GM19452 (cell line): ENCODE data around the gene RER1.

ENCODE experiments used
- ATAC-seq: cut with Tn5 transposase; IDR thresholded peaks from one replicate; pipeline ENCODE4 v1.9.1; 2021; ENCODE audit not compliant: unreplicated experiment

RER1 gene

DNA sequence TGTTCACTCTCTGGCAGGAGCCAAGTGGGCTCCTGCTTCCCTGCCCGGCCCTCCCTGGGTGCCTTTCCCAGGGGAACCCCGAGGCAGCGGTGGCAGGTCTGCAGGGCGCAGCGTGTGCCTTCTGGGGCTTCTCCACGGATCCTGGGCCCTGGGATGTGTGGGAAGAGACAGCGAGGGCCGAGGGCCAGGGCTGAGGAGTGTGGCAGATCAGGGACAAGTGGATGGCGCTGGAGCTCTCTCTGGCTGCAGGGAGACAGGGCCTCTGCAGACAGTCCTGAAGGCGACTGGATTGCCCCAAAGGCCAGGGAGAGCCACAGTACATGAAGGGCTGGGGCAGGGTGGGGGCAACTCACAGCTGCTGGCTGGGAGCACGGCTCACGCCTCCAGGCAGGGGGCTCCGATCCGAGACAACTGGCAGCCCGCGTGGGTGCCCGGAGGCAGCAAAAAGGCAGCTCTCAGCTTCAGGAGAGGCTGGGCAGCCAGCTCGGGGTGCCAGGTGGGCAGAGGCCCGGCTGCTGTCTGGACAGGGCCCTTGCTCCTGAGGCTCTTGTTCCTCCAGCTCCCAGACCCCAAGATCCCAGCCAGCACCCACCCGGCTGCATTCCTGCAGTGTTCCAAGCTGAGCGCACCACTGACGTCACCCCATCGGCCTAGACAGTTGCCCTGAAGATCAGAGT, 16.3 kb upstream of the RER1 start:
- no peak for ATAC-seq

DNA sequence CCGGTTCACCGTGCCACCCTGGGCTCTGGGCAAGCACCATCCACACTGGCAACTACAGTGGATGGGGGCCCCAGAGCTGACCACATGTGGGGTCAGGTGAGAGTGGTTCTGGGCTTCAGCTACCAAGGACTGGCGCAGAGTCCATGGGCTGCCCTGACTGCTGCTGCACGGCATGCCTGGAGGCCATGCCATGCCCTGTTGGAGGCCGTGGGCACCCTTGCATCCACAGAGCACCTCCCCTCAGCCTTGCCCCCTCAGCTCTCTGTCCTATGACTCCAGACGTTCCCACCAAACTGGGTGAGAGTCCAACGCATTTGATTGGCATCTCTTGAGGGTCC, 15.7 kb upstream of the RER1 start:
- no peak for ATAC-seq

DNA sequence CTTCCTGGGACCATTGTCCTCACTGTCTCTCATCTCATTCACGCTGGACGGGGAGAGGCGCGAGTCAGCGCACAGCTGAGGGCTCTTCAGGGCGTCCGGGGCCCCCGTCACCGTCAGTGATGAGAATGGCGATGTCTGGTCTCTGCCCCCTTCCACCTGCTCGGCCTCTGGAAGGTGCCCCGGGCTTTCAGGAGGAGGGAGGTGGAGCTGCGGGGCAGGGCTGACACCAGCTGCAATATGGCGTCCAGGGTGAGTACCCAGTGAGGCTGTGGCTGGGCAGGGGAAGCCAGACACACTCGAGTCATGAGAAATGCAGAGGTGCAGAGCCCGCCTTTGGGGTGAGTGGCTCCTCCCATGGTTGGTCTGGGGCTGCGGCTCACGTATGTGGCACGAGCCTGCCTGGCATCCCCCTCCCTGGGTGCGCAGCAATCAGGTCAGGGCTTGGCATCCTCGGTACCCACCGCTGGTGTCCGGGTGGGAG, 15.3 kb upstream of the RER1 start:
- no peak for ATAC-seq

DNA sequence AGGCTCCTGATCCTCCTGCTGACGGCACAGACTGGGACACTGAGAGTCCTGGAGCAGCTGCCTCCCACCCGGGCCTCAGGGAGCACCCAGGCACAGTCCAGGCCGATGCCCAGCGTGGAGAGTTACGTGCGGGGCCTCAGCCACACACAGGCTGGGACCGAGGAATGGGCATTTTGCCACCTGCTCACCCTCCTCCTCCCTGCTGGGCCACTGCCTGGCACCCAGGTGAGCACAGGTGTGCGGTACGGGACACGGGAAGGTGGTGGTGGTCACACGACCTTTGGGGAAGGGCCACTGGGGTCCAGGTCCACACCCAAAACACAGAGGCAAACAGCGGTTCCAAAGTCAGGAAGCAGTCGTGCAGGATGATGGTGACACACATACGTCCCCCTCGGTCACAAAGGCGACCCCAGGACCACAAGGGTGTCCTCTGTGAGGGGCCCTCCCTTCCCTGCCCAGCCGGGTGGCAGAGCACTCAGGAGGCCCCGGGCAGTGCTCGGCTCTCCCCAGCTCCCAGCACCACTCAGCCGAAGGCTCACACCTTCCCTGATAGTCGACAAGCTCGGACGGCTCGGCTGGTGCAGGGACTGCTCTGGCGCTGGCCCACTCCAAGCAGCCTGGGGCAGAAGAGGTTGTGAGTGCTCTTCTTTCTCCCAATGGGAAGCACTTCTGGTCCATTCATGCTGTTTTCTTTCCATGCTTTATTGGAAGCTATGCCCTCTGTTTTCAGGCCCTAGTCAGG, 14.5 kb upstream of the RER1 start:
- no peak for ATAC-seq

DNA sequence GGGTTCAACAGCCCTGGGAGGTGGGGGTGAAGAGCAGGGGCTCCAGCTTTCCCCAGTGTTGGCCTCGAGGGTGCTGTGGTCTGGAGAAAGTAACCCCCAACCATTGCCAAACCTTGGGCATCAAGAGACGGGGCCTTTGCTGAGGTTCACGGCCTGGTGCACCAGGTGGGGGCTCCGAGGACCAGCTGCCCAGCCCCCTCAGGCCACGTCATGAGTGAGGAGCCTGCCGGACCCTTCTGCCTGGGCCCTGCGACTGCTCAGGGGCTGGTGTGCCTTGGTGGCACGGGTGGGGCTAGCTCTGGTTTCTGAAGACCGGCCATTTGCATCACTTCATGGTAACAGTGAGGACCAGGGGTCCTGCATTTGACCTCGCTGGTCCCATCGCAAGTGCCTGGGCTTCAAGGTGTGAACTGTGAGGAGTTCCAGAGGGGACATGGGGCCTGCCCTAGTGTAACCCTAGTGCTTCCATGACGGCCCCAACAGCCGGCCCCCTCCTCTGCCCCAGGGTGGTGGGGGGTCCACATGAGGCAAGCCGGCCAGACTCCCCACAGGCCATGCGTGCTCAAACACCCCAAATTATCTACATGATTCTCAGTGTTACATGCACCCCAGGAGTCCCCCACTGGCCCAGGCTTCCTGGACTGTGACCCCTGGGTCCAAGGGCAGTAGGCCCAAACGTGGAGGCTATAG, 13.7 kb upstream of the RER1 start:
- ATAC-seq = no peak

DNA sequence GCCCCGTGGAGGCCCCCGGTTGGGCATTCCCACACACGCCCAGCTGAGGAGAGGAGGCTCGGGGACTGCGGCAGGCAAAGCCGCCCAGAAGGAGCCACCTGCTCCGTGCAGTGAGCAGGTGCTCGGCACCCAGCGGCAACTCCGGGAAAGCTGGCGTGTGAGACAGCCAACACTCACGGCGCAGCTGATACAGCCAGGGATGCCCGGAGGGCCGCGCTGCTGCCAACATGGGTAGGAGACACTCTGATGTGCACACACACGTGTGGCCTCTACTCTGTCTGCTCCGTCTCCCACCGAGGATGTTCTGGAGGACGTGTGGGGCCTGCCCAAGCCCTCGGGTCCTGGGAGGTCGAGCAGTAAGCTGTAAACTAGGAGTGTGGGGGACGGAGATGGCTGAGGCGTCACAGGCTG, 13.2 kb upstream of the RER1 start:
- no peak for ATAC-seq

DNA sequence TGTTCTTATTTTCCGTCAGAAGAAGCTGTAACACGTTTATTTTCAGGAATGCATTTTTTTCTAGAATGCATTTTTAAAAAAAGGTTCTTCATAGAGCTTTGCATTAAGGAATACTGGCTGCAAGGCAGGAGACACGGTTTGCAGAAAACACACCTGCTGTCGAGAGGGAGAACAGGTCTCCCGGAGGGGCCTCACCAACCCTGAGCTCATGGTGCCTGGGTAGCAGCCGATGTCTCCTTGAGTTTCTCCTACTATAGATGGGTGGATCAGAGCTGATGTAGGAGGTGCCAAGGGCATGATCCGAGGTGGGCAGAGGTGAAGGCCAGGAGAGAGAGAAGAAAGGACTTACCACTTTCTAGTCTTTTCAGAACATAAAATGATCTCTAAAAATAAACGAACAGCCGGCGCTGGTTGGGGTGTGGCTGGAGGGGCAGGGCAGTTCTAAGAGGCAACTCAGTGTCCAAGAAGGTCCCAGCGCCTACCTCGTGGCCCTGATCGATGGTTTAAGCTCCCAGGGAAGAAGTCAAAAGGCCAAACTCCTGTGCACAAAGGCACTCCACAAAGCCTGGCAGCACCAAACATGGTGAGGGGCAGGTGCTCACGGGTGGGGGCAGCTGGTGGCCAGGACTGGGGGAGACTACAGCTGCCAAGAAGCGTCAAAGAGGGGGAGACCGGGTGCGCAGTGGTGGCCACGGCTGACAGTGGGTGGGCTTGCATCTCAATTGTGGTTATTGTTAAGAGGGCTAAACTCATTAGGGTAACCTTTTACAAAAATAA, 12.5 kb upstream of the RER1 start:
- no peak for ATAC-seq

DNA sequence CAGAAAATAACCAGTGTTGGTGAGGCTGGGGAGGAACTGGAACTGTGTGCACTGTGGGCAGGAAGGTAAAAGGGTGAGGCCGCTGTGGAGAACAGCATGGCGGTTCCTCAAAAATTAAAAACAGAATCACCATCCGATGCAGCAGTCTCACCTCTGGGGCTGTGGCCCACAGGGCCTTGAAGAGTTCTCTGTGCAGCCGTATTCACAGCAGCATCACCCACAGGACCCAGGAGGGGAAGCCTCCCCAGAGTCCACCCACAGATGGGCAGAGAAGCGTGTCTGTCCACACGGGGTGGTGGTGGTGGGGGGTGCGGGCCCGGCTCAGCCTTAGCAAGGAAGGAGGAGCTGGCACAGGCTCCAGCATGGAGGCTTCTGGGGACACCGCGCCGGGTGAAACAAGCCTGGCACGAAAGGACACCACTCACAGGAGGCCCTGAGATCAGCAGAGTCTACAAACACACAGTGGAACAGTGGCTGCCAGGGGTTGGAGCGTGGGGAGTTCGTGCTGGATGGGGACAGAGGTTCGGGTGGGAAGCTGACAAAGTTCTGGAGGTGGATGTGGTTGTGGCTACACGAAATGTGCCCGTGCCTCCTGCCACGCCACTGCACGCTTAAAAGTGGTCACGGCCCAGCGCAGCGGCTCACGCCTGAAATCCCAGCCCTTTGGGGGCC, 11.8 kb upstream of the RER1 start:
- ATAC-seq = no peak

DNA sequence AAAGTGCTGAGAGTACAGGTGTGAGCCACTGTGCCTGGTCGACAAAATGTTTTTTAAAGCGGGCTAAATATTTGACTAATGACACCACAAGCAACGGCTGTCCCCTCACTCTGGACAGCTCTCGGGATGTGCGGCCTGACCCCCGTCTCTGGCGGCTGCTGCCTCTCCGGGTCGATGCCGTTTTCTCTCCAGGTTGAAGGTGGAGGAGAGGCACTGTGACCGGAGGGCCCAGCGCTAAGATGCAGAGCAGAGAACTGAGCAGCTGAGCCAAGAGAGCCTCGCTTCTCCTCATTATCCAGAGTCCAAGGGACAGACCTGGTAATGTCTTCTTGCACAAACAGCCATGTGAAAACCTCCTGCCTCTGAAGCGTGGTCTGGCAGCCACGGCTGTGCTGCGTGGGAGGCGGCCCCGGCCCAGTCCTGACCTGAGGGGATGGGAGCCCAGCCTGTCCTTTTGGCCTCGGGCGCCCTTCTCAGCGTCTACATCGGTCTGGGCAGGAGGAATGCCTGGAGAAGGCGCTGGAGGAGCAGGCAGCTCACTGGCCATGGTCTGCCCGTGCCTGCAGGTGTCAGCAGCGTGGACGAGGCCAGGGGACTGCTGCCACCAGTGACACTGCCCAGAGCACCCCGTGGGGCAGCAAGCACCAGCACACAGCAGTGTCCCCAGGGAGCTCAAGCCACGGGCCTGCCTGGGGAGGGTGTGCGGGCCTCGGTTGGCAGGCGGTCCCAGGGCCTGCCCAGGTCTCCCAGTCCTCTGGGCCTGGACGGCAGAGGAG, 10.6 kb upstream of the RER1 start:
- no peak for ATAC-seq

DNA sequence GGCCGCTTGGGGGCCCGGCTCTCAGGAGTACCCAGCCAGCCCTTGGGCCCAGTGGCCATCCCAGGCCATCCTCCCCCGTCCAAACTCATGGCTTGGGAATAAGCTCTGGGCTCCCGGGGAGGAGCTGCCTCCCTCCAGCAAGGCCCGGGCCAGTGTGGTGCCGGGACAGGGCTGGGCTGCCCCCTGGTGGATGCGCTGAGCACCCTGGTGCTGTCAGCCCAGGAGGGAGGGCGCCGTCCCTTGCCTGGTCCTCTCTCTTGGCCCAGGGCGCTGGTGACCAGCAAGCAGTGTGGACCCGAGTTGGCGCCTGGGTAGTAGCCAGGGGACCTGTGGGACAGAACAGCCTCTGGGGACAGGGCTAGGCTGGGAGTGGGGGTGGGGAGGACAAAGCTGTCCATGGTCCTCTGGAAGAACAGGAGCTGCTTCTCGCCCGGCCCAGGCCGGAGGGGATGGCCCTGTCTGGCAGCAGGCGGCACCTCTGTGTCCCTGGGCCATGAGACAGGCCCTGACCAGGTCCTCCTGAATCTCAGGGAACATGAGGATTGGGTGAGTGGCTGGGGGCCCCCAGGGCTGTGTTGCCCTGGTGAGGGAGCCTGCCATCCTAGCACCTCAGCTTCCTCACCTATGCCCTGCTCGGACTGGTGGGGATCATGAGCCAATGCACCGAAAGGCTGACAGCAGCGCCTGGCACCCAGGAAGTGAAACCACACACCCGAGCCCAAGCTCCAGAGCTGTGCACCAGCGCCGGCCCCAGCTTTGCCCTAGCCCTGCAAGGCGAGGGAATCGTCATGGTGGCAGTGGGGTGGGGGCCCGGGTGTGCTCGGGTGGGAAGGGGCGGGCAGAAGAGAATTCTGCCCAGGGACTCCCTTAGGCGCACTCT, 9.7 kb upstream of the RER1 start:
- peak; percentile 55 for ATAC-seq

DNA sequence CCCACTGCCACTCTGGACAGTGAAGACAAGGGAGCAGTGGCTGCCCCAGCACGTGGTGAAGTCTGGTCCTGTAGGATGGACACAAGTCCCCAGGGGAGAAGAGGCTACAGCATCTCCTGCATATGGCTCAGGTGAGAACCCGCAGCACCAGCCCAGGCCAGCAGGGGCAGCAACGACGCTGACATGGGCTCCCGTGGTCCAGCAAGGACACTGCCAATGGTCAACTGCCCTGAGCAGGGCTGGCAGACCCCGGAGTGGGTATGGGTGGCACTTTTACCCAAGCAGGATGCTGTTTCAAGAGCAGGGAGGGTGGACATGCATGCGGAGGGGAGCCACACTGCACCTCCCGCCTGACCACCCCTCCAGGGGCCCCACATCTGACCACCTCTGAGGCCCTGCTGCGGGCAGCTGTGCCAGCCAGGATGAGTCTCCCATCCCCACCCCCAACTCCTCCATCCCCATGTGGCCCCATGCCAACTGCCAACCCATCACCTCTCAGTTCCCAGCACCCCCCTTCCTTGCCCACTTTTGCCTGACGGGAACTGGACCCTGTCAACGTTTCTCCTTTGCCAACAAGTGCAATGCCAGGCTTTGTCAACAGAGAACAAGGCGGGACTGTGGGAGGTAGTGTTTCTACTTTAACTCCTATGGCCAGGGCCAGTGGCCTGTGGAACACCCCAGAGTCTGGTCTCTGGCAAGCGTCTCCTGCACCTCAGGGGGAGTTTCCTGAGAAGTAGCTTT, 8.8 kb upstream of the RER1 start:
- no peak for ATAC-seq

DNA sequence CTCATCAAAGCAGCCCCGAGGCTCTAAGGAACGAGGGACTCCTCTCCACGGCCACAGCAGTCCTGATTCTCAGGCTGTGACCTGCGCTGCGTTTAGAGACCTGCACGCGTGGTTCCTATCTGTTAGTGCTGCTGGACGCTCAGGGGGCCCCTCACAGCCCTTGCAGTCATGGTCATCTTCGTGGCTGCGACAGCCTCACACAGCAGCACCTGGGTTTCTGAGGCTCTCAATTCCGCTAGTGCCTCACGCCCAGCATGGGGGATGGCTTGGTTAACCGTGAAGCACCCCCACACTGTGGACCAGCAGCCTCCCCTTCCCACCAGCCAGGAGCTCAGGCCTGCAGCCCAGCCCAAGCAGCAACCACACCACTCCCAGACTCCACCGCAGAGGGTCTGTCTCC, 8.1 kb upstream of the RER1 start:
- no peak for ATAC-seq

DNA sequence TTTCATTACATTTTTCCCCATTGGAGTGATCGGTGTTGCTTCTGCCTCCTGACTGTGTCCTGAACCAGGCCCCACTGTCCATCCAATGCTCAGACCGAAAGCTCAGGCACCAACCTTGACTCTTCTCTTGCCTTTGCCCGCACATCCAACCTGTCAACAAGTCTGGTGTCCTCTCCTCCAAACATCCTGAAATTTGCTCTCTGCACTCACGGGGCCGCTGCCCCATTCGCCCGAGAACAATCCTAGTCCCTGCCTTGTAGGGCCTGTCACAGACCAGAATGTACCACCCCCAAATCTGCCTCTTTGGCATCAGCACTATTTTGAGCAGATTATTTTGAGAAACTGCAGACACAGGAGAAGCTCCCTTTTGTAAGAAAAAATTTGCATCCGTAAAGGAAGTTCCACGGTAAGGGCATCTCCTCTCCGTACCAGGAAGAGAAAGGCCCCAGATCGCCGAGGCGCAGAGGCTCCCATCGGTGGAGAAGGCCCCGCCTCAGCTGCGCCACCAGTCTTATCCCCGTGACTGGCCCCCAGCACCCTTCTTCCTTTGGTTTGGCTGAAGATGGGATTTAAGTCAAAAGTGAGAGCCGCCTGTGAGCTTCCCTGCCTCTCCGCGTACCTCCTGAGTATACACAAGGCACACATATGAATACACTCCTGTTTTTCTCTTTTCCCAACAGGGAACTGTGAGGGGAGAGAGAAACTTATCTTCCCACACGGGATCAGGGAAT, 7.3 kb upstream of the RER1 start:
- no peak for ATAC-seq

DNA sequence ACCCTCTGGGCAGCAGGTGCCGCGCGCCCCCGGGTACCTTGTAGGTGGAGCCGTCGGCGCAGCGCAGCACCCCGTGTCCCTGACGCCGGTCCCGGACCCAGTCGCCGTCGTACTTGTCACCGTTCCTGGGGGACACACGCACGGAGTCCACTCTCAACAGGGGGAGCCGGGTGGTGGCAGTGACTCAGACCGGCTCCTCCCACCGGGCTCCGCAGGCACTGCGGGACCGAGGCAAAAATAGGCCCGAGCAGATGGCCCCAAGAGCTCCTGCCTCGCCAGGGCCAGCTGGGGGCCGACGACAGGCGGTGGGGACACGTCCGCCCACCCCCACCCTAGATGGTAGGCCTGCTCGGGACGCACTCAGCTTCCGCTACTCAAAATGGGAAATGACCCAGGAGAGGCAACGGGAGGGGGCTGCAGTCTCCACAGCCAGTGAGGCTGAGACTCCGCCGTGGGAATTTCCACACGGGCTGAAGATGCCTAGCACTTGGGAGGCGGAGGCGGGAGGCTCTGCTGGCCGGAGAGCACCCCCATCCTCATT, 6.6 kb upstream of the RER1 start:
- no peak for ATAC-seq

DNA sequence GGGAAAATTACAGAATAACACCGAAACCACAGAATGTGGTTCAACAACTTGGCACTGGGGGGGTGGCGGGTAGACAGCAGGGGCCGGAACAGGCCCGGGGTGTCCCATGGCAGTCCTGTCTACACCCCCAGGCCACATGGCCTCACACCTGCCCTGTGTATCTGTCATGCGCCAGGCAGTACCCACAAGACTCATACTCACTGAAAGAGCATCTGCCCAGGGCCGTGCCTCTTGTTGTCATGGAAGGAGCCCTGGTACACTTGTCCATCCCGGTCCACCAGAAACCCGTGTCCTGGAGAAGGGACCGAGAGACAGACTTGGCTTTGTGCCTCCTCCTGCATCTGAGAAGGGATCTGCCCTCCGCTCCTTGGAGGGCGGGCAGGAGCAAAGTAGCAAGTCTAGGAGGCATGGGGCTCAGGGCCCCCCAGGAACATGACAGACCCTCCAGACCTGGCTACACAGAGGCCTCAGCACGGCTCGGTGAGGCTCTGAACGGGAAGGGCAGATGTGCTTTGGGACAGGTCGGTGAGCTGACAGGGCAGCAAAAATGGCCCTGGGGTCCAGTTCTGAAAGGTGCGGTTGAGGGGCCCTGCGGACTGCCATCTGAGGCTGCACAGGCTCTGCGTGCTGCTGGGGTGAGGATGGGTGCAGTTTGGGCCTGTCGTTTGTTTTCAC, 5.9 kb upstream of the RER1 start:
- ATAC-seq = no peak

DNA sequence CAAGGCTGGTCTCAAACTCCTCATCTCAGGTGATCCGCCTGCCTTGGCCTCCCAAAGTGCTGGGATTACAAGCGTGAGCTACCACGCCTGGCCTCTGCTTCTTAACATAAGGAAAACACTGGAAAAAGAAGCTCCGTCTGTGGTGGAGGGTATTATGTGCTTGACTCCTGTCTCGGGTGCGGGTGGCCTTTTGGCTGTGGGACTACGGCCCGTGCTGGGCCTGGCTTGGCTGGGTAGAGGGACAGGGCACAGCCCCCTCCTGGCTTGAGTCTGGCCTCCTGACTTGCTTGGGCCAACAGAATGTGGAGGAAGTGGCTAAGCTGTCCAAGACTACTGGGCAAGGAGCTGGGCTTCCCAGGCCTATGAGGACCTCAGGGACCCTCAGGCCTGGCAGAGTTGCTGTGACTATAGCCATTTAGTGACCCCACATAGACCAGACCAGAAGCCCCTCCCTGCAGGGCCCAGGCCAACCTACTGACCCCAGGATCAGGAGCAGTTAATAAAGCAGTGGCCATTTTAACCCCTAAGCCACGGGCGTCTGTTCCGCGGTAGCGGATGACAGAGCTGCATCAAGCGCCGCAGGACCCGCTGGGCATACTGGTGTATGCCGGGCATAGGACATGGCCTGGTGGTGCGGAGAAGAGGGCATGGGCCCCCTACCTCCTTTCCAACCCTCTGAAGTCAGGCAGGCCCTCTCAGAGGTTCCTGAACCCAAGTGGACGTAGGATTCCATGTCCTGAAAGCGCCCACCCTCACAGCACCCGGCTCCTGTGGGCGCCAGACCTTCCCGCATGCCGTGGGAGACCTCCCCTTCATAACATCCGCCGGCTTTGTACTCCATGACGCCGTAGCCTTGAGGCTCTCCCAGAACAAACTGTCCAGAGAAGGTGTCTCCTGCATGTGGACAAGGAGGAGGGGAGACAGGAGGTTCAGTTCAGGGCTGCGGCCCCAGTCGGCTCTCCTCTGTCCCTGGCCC, 4.7 kb upstream of the RER1 start:
- no peak for ATAC-seq
